ENCODE measurements around the gene TNFRSF11A. TPM values are rescaled to one million over a fixed set of nuclear protein-coding genes. Genes with fewer than 3 reads are reported as not detected.

TNFRSF11A gene
- total RNA-seq, 1 donor from 2014 or later, result 1.6 TPM

DNA sequence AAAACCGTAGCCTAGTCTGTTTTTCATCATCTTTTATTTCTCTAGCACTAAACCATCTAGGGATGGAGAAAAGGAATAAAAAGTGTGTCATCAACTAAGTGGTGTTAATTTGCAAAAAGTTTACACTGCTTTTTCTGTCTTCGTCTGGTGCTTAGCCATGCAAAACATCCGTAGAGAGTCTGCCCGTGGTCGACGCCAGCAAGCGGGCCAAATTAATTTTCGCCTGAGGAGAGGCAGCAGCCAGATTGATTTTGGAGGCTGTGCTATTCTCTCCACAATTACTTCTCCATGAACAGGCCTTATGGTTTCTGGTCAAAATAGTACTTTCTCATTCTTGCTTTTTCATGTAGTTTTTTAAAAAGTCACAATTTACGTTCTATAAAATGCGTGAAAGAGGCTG is 46.3 kb downstream of the TNFRSF11A start:
- Histone ChIP-seq H3K4me3 (no peak overlapping the region), H3K36me3 (no peaks in the 10 kb centered on the region), H3K4me1 (no peaks in the 10 kb centered on the region), H3K9me3 (replicated peaks) (no peaks in the 10 kb centered on the region), H3K27me3 (ENCODE audit: low read depth) (no peaks in the 10 kb centered on the region), H3K27ac (replicated peaks) (no peak overlapping the region)
- TF ChIP-seq, protein P1, sequence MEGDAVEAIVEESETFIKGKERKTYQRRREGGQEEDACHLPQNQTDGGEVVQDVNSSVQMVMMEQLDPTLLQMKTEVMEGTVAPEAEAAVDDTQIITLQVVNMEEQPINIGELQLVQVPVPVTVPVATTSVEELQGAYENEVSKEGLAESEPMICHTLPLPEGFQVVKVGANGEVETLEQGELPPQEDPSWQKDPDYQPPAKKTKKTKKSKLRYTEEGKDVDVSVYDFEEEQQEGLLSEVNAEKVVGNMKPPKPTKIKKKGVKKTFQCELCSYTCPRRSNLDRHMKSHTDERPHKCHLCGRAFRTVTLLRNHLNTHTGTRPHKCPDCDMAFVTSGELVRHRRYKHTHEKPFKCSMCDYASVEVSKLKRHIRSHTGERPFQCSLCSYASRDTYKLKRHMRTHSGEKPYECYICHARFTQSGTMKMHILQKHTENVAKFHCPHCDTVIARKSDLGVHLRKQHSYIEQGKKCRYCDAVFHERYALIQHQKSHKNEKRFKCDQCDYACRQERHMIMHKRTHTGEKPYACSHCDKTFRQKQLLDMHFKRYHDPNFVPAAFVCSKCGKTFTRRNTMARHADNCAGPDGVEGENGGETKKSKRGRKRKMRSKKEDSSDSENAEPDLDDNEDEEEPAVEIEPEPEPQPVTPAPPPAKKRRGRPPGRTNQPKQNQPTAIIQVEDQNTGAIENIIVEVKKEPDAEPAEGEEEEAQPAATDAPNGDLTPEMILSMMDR (IDR thresholded peaks at IDR 0.05; ENCODE audit: borderline replicate concordance), result no peak
- intact Hi-C loops (cut with micrococcal nuclease), result no loop called here
- DNase-seq, result no peak

DNA sequence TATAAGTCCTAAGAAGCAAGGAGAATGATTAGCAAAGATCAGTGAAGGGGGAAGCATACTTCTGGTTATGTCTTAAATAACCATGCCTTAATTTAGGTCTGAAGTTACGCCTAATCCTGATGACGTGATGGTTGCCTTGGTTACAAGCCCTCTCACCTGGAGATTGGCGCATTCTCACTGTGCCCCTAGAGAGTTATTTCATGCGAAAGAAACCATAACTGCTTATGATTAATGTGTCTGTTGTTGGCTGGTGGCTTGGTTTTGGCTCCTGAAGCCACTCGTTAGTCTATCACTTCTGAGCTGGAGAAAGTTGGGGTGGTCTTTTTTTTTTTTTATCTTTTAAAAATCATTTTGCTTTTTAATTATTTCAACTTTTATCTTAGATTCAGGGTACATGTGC is 47.0 kb downstream of the TNFRSF11A start:
- no peak overlapping the region for H3K4me3 ChIP-seq
- no peaks in the 10 kb centered on the region for H3K4me1 ChIP-seq
- H3K36me3 ChIP-seq, result no peaks in the 10 kb centered on the region
- TF ChIP-seq, protein P1 (IDR thresholded peaks at IDR 0.05; ENCODE audit: borderline replicate concordance), result no peak
- no peaks in the 10 kb centered on the region for H3K27me3 ChIP-seq (ENCODE audit: low read depth)
- no peaks in the 10 kb centered on the region for H3K9me3 ChIP-seq (replicated peaks)
- DNase-seq, result no peak
- intact Hi-C loops (cut with micrococcal nuclease), result no loop called here
- no peak overlapping the region for H3K27ac ChIP-seq (replicated peaks)

DNA sequence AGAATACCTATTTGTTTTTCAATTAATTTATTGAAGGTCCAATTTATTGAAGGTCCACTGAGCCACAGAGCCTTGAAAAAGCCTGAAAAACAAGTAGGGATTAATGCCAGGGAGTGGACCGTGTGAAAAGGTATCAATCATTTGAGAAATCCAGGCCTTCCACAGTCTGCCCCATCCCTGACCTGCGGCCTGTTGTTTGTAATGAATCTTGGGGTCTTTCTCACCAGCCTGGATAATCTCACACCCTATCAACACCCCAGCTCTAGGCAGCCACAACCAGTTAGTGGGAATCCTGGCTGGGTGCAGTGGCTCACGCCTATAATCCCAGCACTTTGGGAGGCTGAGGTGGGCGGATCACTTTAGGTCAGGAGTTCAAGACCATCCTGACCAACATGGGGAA is 47.8 kb downstream of the TNFRSF11A start:
- Histone ChIP-seq H3K4me1 (no peaks in the 10 kb centered on the region), H3K36me3 (no peaks in the 10 kb centered on the region), H3K27ac (replicated peaks) (no peak overlapping the region), H3K4me3 (no peak overlapping the region), H3K27me3 (ENCODE audit: low read depth) (no peaks in the 10 kb centered on the region), H3K9me3 (replicated peaks) (no peaks in the 10 kb centered on the region)
- intact Hi-C loops (cut with micrococcal nuclease), result no loop called here
- TF ChIP-seq, protein P1 (IDR thresholded peaks at IDR 0.05; ENCODE audit: borderline replicate concordance), result no peak
- no peak for DNase-seq

DNA sequence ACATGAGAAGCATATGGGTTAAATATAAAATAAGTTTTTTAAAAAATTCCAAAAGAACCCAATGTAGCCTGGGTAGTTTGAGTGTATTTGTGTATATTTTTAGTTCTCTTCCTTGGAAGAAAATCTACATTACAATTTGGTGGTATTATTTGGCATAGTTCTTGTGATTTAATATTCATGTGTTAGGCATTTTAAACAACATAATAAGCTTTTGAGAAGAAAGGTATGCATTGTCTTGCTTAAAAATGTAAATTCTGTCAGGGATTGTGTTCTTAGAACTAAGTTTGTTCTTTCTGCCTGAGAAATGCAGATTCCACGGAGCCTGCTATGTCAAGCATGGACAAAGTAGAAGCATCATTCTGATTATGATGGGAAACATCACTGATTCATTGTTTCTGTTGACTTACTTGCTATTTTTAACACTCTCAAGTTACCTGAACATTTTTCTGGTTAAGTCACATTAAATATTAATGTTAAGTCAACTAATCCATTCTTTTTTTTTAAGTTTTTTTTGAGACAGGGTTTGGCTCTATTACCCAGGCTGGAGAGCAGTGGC is 49.4 kb downstream of the TNFRSF11A start:
- no peaks in the 10 kb centered on the region for H3K9me3 ChIP-seq (replicated peaks)
- TF ChIP-seq, protein P1 (IDR thresholded peaks at IDR 0.05; ENCODE audit: borderline replicate concordance), result no peak
- no peak for DNase-seq

DNA sequence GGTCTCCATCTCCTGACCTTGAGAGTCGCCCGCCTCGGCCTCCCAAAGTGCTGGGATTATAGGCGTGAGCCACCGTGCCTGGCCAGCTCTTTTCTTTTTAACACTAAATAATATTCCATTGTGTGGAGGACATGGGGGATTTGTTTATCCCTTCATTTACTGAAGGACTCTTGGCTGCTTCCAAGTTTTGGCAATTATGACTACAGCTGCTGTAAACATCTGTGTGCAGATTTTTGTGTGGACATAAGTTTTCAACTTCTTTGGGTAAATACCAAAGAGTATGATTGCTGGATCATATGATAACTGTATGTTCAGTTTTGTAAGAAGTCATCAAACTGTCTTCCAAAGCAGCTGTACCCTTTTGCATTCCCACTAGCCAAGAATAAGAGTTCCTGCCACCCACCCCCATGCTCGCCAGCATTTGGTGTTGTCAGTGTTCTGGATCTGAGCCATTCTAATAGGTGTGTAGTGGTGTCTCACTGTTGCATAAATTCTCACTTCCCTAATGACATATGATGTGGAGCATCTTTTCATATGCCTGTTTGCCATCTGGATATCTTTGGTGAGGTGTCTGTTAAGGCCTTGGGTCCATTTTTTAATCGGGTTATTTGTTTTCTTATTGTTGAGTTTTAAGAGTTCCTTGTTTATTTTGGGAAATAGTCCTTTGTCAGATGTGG is 52.2 kb downstream of the TNFRSF11A start:
- intact Hi-C loops (cut with micrococcal nuclease), result no loop called here
- H3K27me3 ChIP-seq (ENCODE audit: low read depth), result no peaks in the 10 kb centered on the region
- no peaks in the 10 kb centered on the region for H3K36me3 ChIP-seq

More for the DNA sequence above, 49.4 kb downstream of the TNFRSF11A start:
- no peak overlapping the region for H3K4me3 ChIP-seq
- intact Hi-C loops (cut with micrococcal nuclease), result no loop called here
- no peaks in the 10 kb centered on the region for H3K36me3 ChIP-seq
- no peaks in the 10 kb centered on the region for H3K4me1 ChIP-seq
- H3K27me3 ChIP-seq (ENCODE audit: low read depth), result no peaks in the 10 kb centered on the region
- H3K27ac ChIP-seq (replicated peaks), result no peak overlapping the region

More for the DNA sequence above, 52.2 kb downstream of the TNFRSF11A start:
- Histone ChIP-seq H3K27ac (replicated peaks) (no peak overlapping the region), H3K4me3 (no peak overlapping the region), H3K4me1 (no peaks in the 10 kb centered on the region), H3K9me3 (replicated peaks) (no peaks in the 10 kb centered on the region)
- TF ChIP-seq, protein P1 (IDR thresholded peaks at IDR 0.05; ENCODE audit: borderline replicate concordance), result no peak
- DNase-seq, result no peak

All from left ventricle myocardium inferior (tissue), 1 donor.